Kidney (tissue), 14 donors: Measurements from ENCODE around the gene SH2D7. TPM values are rescaled to one million over a fixed set of nuclear protein-coding genes. Genes with fewer than 3 reads are reported as not detected.
A peak's percentile ranks its signal among the peaks of the same experiment; 100 is the strongest.

Experiments used
- DNase-seq, 5 donors: peaks; one replicate each; pipeline ENCODE4 v3.0.0-alpha.2; 2013 to 2020
- FAIRE-seq: peaks from 2 replicates; lab custom pipeline; 2012; peaks lifted over from hg19 to GRCh38; lab: Jason Lieb, UNC
- H3K27ac ChIP-seq, 2 donors: one replicate each; pipeline ENCODE4 v1.7.0; 2013; ENCODE audit warnings: low read depth in 2 of 2, low read length in 2 of 2, inconsistent platforms in 1 of 2
- H3K27me3 ChIP-seq: one replicate; pipeline ENCODE4 v1.7.1; 2013; ENCODE audit warnings: low read length, inconsistent platforms; ENCODE audit not compliant: control insufficient read depth, insufficient read depth
- H3K36me3 ChIP-seq, 3 donors: one replicate each; pipeline versions ENCODE4 v1.7.0 to v1.7.1; 2013; ENCODE audit warnings: low read length in 3 of 3, control low read depth in 1 of 3, inconsistent platforms in 1 of 3; ENCODE audit not compliant: insufficient read depth in 3 of 3, control insufficient read depth in 2 of 3
- H3K4me1 ChIP-seq, 3 donors: one replicate each; pipeline versions ENCODE4 v1.7.0 to v1.7.1; 2013; ENCODE audit warnings: low read length in 3 of 3, inconsistent platforms in 1 of 3, low read depth in 1 of 3; ENCODE audit not compliant: control insufficient read depth in 2 of 3, insufficient read depth in 2 of 3
- H3K4me3 ChIP-seq, 3 donors: one replicate each; pipeline versions ENCODE4 v1.7.0 to v1.8.1; 2013; ENCODE audit warnings: low read length in 3 of 3, control low read depth in 1 of 3, inconsistent platforms in 1 of 3
- H3K9ac ChIP-seq, 3 donors: one replicate each; pipeline versions ENCODE4 v1.7.0 to v1.7.1; 2013; ENCODE audit warnings: low read length in 3 of 3, control low read depth in 1 of 3, inconsistent platforms in 1 of 3
- H3K9me3 ChIP-seq, 3 donors: one replicate each; pipeline versions ENCODE4 v1.7.0 to v1.7.1; 2013; ENCODE audit warnings: low read length in 3 of 3, control low read depth in 1 of 3, inconsistent platforms in 1 of 3; ENCODE audit not compliant: control insufficient read depth in 2 of 3, insufficient read depth in 1 of 3
- CTCF ChIP-seq: IDR thresholded peaks from 3 replicates; pipeline ENCODE4 v1.5.1; 2012; ENCODE audit warnings: mild to moderate bottlenecking, moderate library complexity, borderline replicate concordance; ENCODE audit not compliant: insufficient read depth; ENCODE audit errors: extremely low read depth
- intact Hi-C: fragments of 100-400 bp; cut with DNase I; formaldehyde crosslinking; loops from one replicate; pipeline ENCODE4 v1.11.1; 2022
- polyA plus RNA-seq: library from polyadenylated mRNA; stranded (reverse); fragments of 350-450 nt; fragmentation: Illumina TruSeq; extraction: RNeasy Lipid Tissue Mini Kit (QIAGEN cat#74804); gene quantifications from one replicate; pipeline ENCODE4 v1.2.3, GENCODE V29; 2014; ENCODE audit warnings: low read depth, low replicate concordance; ENCODE audit not compliant: insufficient read depth
- total RNA-seq: library from RNA; stranded (reverse); fragmentation: NEBNext Ultra II Directional; extraction: Animal tissue kit (Norgen Biotek cat#: 25700); gene quantifications from one replicate; pipeline ENCODE4 v1.2.1, GENCODE V29; 2021
- donor health status: control.
- donor health status: control.
- donor health status: control.
- donor health status: control.
- donor health status: control.
- donor health status: DM: yes; HTN: yes; CAD: no.
- donor health status: Normal renal cell carcinoma (clear cell type).

The SH2D7 gene
- total and polyA plus RNA-seq, 2 donors from 2014 or later = not detected

DNA sequence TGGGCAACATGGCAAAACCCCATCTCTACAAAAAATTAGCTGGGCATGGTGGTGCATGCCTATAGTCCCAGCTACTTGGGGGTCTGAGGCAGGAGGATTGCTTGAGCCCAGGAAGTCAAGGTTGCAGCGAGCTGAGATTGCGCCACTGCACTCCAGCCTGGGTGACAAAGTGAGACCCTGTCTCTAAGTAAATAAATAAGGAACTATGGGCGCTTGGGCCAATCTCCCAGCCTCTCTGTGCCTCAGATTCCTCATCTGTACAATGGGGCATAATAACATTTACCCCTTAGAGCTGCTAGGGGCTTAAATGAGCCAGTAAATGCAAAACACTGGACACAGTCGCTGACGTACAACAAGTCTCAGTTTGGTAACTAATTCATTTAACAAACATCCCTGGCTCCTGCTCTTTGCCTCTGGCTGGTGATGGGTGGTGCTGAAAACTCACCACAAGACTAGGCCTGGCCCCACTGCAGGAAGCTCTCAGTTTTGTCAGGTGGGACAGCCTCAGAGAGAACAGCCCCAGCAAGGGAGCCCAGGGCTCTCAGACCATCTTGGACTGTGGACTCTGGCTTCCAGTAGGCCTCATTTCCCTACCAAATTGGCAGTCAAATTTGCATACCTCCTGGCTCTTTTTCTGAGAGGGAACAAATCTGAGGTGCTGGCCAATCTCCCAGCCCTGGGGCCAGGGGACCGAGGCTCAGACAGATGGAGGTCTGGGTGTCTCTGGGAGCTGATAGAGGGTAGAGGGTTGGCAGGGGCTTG, 8.5 kb upstream of the SH2D7 start:
- H3K4me3 ChIP-seq = no peak overlapping the region
- FAIRE-seq (no peak), DNase-seq (peak in 1 of 5 donors; percentile 31)
- H3K36me3 ChIP-seq = no peaks in the 10 kb centered on the region
- intact Hi-C loops = no loop called here
- no peak overlapping the region for H3K27ac ChIP-seq
- no peak for TF ChIP-seq CTCF
- H3K4me1 ChIP-seq = peaks cover 0 to 8% (median 7%) of the 10 kb centered on the region in 3 donors
- no peak overlapping the region for H3K9ac ChIP-seq
- H3K27me3 ChIP-seq = no peaks in the 10 kb centered on the region
- no peaks in the 10 kb centered on the region for H3K9me3 ChIP-seq

DNA sequence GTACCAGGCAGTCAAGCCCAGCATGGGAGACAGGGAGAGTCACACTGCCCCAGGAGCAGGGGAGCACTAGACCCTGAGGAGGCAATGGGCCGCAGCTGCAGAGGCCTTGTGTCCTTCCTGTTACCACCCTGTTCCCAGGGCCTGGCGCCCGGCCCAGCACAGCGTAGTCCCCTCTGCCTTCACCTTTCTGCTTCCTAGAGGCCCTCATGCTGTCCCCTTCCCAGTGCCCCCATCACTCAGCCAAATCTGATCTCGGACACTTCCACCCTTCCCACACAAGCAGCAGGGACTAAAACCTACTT, 8.0 kb upstream of the SH2D7 start:
- H3K9ac ChIP-seq = no peak overlapping the region
- peaks cover 0 to 8% (median 7%) of the 10 kb centered on the region in 3 donors for H3K4me1 ChIP-seq
- FAIRE-seq (no peak), DNase-seq (no peak)
- no peaks in the 10 kb centered on the region for H3K27me3 ChIP-seq
- H3K4me3 ChIP-seq = no peak overlapping the region
- intact Hi-C loops = no loop called here
- H3K27ac ChIP-seq = no peak overlapping the region
- no peaks in the 10 kb centered on the region for H3K36me3 ChIP-seq
- no peaks in the 10 kb centered on the region for H3K9me3 ChIP-seq
- no peak for TF ChIP-seq CTCF

DNA sequence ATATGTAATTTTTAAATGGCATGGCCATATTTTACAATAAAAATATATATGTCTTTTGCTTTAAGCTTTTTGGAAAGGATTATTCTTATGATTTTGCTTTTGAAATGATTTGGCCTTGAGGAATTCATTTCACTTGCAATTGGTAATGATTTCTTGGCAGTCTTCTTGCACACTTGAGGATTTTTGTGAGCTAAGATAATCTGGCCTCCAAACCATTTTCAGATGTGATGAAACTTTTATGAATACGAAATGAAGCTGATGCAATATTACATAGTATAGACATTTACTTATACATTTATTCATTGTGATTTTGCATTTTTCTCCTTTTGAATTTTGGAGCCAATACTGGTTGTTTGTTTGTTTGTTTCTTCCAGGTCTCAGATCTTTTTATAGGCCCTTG, 6.4 kb upstream of the SH2D7 start:
- no peaks in the 10 kb centered on the region for H3K36me3 ChIP-seq
- H3K9ac ChIP-seq = no peak overlapping the region
- H3K27ac ChIP-seq = no peak overlapping the region
- FAIRE-seq (no peak), DNase-seq (no peak)
- no peaks in the 10 kb centered on the region for H3K9me3 ChIP-seq
- intact Hi-C loops = no loop called here
- no peak for TF ChIP-seq CTCF
- no peak overlapping the region for H3K4me3 ChIP-seq
- H3K27me3 ChIP-seq = no peaks in the 10 kb centered on the region
- H3K4me1 ChIP-seq = peaks cover 0 to 8% (median 7%) of the 10 kb centered on the region in 3 donors
